SHP77 treated with DMSO at 0.1 percent for 48 hours (cell line): ENCODE measurements around the gene CCDC7.
"Not testable (repeated sequence)": the region's sequence is repeated elsewhere in the genome, so short reads cannot be mapped to it uniquely, and the experiment has no call there.

Experiments
- DNase-seq: peaks from one replicate; lab custom pipeline; 2025; lab: John Stamatoyannopoulos, UW

CCDC7 gene

DNA sequence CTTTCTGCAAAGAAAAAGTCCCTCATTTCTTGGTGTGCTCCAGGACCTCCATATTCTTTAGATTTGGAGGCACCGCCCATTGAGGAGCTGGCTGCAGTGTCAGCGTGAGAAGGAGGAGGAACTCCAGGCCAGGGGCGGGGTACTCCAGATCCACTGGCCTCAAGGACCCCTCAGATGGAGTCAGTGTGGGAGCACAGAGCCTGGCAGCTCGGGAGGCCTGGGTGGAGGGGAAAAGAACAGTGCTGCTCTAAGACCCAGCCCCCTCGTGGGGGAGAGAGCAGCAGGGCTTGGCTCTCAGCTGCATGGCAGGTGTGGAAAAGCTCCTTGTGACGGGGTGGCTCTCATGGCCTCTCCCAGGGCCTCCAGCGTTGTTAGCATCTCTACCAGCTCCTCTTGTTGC, 441.5 kb downstream of the CCDC7 start:
- no peak for DNase-seq

DNA sequence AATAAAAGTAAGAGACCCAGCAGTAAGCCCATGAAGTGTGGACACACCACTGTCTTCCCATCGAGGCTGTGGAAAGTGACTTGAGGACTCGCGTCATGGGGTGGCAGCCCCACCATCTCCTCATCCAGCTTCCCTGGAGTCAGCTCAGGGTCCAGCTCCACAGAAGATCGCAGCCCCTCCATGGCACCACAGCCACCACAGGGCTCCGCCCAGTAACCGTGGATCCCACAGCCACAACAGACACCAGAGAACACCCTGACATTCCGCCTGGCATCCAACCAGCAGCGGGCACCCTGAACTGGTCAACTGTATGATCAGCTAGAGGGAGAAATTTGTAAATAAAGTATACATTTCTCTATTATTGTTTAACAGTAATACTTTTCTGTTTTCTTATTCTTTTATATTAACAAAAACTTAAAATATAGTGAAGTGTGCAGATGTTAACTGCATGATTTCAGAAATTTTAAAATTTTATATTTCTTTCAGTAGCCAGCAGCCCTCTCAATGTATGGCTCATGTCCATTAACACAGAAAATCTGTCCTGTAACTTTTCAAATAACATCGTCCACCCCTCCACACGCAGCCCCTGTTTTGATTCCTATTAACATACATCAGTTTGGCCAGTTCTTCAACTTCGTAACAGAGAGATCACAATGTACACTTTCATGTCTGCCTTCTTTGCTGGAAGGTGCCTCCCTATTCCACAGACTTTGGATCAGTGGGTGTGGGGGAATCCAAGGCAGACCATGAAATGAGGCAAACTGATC, 442.4 kb downstream of the CCDC7 start:
- no peak for DNase-seq

DNA sequence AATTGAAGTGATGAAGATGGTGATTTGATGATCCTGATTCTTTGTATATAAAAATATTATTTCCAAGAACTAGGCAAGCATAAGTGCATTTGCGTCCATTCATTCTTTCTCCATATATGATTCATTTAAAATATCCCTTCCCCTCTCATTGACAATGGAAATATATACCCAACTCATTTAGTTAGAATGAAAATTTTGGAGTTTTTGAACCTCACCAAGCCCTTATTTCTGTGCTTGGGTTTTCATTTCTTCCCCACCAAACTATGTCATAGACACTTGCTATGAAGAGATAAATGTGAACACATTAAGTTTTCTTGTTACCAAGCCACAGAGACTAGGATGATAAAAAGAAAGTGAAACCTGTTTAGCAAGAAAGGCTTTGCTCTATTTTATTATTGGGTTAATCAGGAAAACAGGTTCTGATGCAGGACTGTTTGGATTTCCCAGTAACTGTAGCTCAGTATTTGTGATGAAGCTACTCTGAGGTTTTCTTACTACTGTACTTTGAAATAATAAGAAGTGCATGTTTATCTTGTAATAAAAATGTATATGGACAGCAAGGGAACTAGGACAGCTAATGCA, 443.8 kb downstream of the CCDC7 start:
- DNase-seq, result no peak

DNA sequence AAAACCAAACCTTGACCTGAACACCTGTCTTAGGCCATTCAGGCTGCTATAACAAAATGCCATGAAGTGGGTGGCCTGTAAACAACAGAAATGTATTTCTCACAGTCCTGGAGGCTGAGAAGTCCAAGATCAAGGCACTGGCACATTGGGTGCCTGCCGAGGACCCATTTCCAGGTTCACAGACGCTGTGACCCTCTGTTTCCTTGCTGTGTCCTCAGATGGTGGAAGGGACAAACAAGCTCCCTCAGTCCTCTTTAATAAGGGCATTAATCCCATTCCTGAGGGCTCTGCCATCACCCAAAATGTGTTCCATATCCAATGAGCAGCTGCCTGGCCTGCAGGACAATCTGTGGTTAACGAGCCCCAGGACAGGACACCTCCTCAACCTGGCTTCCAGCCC, 444.5 kb downstream of the CCDC7 start:
- no peak for DNase-seq

DNA sequence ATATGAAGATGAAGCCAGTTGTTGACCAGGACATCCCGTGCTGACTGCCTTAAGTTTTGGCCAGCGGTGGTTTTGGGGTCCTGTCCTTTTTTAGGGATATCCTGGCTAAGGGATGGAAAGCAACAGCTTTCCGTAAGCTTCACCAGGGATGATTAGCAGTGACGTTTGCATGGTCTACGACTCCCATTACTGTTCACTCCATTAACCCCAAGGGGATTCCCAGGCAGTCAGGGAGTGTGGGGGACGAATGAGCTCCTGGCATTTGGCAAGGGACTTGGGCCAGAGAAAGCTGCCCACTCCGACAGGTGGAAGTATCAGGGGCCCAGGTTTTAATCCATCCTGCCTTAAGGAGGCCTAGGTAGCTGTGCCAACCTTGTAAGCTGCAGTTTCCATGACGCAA, 445.3 kb downstream of the CCDC7 start:
- DNase-seq, result no peak

DNA sequence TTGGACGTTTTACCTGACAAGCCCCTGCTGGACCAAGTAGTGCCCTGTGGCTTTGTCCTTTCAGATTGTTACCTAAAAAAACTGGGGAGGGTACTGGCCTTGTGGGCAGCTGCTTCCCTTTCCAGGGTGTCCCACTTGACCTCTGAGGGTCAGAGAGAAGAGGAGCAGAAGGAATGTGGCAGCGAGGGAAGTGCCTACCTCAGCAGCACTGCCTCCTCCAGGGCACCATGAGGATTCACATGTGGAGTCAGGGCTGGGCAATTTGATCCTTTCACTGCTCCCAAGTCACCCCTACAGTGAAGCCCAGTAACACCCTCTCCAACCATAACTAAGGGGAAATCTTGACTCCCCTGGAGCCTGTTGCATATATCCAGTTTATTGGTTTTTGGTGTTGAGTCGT, 447.5 kb downstream of the CCDC7 start:
- no peak for DNase-seq

DNA sequence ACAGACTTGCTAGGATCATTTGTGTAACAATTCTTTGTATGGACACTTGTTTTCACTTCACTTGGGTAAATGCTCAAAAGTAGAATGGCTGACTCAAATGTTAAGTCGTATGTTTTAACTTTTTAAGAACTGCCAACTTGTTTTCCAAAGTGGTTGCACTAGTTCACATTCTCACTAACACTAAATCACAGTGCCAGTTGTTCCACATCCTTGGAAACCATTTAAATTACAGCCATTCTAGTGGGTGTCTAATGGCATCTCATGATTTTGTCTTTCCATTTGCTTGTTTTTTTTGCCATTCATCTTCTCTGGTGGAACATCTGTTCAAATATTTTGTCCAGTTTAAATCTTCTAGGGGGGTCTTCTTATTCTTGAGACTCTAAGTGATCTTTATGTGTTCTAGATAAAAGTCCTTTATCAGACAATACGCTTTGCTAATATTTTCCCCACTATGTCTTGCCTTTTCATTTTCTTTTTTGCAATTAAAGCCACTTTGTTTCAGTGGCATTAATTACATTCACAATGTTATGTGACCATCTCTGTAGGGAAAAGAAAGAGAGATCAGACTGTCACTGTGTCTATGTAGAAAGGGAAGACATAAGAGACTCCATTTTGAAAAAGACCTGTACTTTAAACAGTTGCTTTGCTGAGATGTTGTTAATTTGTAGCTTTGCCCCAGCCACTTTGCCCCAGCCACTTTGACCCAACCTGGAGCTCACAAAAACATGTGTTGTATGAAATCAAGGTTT, 448.1 kb downstream of the CCDC7 start:
- no peak for DNase-seq

DNA sequence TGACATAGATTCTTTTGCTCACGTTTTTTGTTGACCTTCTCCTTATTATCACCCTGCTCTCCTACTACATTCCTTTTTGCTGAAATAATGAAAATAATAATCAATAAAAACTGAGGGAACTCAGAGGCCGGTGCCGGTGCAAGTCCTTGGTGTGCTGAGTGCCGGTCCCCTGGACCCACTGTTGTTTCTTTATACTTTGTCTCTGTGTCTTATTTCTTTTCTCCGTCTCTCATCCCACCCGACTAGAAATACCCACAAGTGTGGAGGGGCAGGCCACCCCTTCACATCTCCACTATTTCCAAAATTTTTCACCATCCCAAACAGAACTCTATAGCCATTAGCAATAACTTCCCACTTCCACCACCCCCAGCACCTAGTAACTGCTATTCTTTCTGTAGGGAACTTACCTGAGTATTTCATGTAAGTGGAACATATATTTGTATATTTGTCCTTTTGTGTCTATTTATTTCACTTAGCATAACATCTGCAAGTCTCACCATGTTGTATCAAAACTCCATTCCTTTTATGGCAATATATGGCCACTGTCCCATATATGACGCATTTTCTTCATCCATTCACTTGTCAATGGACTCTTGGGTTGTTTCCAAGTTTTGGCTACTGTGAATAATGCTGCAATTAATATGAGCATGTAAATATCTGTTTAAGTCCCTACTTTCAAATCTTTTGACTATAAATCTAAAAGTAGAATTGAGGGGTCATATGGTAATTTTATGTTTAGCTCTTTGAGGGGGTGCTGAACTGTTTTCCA, 449.4 kb downstream of the CCDC7 start:
- DNase-seq, result not testable (repeated sequence)

DNA sequence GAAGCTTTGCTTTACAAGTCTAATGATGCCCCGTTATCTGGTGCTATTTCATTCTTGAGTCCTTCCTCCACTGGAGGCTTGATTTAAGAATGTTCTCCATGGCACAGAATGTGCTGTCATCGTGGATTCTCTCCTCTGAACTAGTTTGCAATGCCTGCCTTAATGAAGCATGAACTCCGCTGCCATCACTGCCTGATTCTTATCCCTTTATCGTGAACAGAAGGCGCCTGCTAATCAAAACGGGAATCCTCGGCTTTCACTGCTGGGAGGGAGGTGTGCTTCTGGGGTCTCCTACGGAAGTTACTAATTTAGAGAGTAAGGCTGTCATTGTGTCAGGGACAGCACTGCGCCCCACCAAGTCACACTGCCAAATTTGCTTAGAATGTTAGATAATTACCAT, 455.9 kb downstream of the CCDC7 start:
- DNase-seq, result no peak

DNA sequence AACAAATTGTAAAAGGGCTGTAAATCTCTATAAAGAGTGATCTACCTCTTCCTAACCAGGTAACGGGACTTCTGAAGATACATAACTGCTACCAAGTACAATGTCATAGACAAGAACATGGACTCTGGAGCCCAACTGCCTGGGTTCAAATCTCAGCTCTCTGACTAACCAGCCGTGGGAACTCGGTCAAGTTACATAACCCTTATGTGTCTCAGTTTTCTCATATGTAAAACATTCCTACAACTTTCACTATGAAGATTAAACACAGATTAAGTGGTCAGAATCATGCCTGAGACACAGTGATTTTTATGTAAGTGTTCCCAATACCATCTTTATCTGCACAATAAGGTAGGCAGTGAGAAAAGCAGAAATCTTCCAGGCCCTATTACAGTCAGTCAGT, 459.5 kb downstream of the CCDC7 start:
- DNase-seq, result no peak

DNA sequence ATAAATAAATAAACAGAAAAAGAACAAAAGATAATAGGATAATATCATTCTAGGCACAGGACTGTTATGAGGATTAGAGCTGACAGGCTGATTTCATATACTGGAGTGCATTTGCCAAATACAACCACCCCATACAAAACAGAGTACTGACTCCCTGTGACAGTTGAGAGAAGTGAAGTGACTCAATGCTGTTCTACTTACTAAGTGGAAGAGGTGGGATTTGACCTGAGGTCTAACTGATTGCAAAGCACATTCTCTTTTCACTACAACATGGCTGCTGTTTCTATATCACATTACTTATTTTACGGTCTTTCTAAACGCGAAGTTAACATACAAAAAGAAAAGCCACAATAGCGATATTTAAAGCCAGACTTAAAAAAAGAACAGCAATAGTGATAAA, 460.7 kb downstream of the CCDC7 start:
- DNase-seq, result no peak

DNA sequence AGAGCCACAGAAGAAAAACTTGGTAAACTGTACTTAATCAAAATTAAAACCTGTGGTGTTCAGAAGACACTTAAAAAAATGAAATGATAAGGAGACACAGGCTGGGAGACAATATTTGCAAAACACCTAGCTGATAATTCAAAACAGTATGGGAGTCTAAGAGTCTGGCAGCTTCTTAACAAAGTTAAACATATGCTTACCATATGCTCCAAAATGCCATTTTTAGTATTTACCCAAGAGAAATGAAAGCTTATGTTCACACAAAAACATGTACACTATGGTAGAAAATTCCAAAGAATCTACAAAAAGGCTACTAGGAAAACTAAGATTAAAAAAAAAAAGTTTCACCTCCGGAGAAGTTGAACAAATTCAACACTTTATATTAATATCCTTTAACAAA, 463.5 kb downstream of the CCDC7 start:
- DNase-seq, result no peak

DNA sequence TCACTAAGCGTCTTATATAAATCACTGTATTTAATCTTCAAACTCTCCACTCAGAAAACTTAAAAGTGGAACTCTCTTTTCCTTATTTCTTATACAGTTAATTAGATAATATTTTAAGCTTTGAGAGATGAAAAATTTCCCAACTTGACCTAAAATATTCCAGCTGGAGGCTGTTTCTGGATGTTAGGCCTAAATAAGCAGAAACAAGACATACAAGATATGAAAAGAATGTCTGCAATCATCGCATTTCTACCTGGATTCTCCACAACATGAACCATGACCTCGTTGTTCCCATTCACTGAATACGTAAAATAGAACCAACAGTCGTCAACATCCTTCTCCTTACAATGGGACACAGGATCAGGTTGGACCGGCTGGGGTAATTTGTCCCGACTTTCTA, 464.0 kb downstream of the CCDC7 start:
- not testable (repeated sequence) for DNase-seq

DNA sequence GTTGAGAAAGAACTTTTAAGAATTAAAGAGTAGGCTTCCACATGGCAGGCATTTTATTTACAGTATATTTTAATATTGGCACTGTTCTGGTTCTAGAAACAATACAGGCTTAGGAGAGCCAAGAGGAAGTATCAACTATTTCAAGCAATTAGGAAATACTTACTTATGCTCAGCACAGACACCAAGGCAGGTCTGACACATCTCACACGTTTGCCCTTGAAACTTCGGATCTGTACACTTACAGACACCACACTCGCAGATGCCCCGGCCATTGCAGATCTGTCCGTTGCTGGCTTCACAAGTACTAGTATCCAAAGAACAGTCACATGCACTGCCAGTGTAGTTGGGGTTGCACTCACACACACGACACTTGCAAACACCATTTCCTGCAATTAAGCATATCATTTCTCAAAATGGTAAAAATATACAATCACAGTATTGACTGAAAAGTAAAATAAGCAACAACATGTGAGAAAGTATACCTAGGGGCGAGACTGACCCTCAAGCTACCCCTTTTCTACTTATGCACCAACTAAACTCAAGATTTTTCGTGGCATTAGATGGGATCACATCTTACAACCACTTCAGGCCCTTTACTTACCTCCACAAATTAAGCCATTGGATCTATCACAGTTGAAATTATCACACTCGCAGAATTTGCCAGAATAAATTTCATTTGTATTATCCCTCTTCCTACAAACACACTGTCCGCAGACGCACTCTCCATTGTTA, 465.5 kb downstream of the CCDC7 start:
- no peak for DNase-seq

DNA sequence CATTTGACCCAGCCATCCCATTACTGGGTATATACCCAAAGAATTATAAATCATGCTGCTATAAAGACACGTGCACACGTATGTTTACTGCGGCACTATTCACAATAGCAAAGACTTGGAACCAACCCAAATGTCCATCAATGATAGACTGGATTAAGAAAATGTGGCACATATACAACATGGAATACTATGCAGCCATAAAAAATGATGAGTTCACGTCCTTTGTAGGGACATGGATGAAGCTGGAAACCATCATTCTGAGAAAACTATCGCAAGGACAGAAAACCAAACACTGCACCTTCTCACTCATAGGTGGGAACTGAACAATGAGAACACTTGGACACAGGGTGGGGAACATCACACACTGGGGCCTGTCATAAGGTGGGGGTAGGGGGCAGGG, 471.9 kb downstream of the CCDC7 start:
- not testable (repeated sequence) for DNase-seq

DNA sequence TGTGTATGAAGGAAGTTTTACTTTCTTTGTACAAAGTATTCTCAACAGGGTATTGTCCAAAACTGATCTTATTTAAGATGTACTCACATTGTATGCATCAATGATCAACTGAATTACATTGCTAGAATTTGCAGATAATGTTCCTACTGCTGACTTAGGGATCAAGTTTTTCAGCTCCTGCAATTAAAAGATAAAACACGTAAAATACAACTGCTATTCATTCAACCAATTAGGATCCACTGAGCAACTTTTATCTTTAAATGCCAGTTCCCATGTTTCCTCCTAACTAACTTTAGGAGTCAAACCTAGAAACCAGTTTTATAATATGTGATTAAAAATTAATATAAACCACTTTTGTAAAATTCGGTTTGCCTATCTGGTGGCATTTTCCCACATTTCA, 476.2 kb downstream of the CCDC7 start:
- no peak for DNase-seq

DNA sequence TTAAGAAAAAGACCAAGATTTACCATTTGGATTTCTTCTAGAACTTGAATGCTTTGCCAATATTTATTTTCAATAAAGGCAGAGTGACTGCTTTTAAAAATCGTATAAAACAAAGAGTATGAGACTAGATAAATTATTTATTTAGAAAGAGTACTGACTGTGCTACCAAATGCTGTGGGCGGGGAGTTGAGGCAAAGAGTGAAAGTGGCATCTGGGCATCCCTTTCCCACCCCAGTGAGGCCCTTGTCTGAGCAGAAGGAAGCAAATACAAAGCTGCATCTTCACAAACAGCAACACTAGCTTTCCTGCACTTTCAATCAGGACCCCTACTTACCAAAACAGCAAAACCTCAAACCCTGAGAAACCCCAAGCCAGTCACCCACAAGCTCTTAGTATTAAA, 477.2 kb downstream of the CCDC7 start:
- DNase-seq, result no peak

DNA sequence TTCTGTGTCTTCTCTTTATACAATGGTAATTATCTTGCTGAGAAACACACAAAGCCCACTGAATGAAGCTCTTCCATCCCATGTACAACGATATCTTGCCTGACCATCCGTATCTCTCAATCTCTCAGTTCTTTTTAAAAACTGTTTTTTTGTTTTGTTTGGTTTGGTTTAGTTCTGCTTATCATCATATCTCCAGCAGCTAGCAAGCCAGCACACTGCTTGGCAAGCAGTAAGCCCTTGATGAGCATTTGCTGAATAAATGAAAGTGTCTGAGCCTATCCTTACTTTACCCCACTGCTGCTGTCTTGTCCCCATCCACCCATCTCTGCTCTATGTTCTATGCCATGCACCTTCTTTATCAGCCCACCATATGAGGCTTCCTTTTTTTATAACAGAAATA, 477.9 kb downstream of the CCDC7 start:
- DNase-seq, result no peak
